ENCODE data around the gene TRPC1.

TRPC1 gene

DNA sequence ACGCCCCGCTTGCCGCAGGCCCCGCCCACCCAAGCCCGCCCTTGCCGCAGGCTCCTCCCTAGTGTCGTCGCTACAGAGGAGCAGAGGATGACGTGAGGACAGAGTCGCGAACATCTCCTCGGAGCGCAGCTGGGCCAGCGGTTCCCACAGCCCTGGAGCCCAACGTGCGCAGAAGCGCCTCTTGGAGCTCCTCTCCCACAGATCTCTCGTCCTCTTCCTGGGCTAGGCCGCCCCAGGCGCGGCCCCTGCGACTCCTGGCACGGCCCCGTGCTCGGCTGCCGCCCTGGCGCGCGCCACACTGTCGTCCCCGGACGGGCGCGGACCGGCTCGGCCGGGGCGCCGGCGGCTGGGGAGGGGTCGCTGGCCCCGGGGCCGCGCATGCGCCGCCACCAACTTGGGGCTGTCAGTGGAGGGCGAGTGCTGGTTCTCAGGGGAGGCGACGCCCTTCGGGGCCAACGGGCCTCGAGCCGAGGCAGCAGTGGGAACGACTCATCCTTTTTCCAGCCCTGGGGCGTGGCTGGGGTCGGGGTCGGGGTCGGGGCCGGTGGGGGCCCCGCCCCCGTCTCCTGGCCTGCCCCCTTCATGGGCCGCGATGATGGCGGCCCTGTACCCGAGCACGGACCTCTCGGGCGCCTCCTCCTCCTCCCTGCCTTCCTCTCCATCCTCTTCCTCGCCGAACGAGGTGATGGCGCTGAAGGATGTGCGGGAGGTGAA lies at the start of gene TRPC1:
TRPC1 (plus strand) TSS at position 67 of the 714 bp plus-strand sequence; CDS start at position 593, 526 bp downstream.
- peak within 1 kb of the TSS; percentile 74 for H3K4me3 ChIP-seq (ENCODE audit: control insufficient read depth, low read depth, low read length)
- TF ChIP-seq, protein P1, sequence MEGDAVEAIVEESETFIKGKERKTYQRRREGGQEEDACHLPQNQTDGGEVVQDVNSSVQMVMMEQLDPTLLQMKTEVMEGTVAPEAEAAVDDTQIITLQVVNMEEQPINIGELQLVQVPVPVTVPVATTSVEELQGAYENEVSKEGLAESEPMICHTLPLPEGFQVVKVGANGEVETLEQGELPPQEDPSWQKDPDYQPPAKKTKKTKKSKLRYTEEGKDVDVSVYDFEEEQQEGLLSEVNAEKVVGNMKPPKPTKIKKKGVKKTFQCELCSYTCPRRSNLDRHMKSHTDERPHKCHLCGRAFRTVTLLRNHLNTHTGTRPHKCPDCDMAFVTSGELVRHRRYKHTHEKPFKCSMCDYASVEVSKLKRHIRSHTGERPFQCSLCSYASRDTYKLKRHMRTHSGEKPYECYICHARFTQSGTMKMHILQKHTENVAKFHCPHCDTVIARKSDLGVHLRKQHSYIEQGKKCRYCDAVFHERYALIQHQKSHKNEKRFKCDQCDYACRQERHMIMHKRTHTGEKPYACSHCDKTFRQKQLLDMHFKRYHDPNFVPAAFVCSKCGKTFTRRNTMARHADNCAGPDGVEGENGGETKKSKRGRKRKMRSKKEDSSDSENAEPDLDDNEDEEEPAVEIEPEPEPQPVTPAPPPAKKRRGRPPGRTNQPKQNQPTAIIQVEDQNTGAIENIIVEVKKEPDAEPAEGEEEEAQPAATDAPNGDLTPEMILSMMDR (conservative IDR thresholded peaks at IDR 0.05; ENCODE audit: control insufficient read depth, insufficient read depth, low read depth, low read length): no peak
- DNase-seq (ENCODE audit: low read depth): peak; percentile 79

DNA sequence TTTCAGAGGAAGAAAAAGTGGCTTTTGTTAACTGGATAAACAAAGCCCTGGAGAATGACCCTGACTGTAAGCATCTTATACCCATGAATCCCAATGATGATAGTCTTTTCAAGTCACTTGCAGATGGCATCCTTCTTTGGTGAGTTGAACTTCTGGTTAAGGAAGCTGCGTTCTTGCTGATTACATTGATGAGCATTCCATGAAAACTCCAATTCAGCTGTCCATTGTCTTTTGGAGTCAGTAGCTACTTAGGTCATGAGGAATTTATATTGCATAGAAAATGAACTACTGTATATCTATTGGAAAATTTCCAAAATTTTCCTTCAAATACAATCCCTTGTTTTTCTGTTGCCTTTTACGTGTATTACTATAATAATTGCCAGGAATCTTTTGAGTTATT lies 47.7 kb upstream of the TRPC1 start:
- DNase-seq (ENCODE audit: low read depth): no peak
- no peak overlapping the region for H3K4me3 ChIP-seq (ENCODE audit: control insufficient read depth, low read depth, low read length)
- TF ChIP-seq, protein P1 (conservative IDR thresholded peaks at IDR 0.05; ENCODE audit: control insufficient read depth, insufficient read depth, low read depth, low read length): no peak

DNA sequence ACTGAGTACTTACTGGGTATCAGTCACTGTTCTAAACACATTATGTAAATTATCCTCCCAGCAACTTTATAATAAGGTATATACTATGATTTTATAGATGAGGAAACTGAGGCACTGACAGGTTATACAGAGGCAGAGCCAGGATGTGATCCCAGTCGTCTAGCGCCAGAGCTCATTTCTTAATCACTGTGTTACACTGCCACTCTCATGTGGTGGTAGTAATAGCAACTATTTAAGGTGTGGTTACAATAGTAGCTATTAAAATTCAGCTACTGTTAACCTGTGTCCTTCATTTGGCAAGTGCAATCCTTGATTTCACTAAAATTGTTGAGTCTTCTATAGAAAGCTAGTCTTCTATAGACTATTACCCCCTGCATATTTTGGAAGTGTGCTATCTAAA lies 43.1 kb upstream of the TRPC1 start:
- TF ChIP-seq, protein P1 (conservative IDR thresholded peaks at IDR 0.05; ENCODE audit: control insufficient read depth, insufficient read depth, low read depth, low read length): no peak
- H3K4me3 ChIP-seq (ENCODE audit: control insufficient read depth, low read depth, low read length): no peak overlapping the region
- DNase-seq (ENCODE audit: low read depth): no peak

DNA sequence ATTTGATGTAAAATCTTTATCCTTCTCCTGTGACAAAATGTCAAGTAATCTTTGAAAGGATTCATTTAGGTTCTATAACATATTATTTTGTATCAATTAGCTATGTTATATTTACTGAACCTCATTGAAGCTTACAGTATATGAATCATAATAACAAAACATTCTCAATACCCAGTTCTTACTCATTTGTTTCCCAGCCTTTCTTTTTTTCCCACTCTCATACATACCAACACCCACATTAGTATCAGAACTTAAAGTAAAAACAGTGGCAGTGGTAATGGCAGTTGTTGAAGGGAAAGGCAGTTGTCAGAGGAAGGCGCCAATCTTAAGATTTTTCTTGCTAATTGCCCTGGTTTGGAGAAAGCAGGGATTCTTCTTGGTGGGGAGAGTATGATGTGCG lies 33.2 kb upstream of the TRPC1 start:
- no peak for DNase-seq (ENCODE audit: low read depth)
- TF ChIP-seq, protein P1 (conservative IDR thresholded peaks at IDR 0.05; ENCODE audit: control insufficient read depth, insufficient read depth, low read depth, low read length): no peak
- H3K4me3 ChIP-seq (ENCODE audit: control insufficient read depth, low read depth, low read length): no peak overlapping the region

DNA sequence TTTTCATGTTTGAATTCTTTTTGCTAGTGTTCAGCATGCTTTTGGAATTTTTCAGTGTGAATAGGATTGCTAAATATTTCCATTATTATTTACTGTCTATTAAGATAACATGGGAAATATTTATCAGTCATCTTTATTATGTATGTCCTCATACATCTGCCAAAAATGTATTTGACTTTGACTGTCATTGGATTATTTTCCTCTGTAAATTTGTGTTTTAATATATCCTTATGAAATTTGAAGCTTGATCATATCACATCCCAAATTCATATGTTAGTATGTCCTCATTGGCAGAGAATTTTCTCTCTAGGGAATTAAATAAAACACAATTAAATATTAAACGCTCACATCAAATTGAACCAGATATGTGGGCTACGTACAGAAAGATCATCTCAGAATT lies 32.3 kb upstream of the TRPC1 start:
- no peak overlapping the region for H3K4me3 ChIP-seq (ENCODE audit: control insufficient read depth, low read depth, low read length)
- TF ChIP-seq, protein P1 (conservative IDR thresholded peaks at IDR 0.05; ENCODE audit: control insufficient read depth, insufficient read depth, low read depth, low read length): no peak
- DNase-seq (ENCODE audit: low read depth): no peak

DNA sequence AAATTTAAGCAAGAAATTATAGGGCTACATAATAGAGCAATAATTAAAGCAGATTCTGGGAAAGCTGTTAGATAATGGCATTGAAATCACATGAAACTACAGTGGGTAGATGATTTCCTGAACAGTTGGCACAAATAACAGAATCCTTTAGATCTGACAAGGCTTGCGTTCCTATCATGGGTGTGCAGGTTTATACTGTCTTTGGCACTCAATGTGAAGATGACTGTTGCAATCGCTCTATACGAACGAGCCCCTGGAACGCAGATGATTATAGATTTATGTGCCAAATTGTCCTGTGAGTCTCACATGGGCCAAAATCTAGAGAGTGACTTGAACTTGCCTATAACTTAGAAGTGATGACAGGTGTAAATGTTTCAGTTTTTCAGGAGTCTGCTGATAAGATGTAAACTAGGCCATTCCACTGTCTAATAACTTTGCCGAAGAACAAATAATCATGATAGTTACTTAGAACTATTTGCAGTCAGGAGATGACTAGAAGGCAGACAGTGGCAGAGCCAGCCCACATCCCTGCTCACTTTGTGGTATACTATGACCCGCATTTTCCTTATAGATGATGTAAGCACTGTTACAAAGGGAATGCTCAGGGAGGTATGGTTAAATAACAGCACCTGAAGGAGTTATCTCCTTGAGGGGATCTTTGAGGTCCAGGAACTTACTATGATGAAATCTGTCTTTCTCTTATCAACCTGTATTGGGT lies 30.5 kb upstream of the TRPC1 start:
- TF ChIP-seq, protein P1 (conservative IDR thresholded peaks at IDR 0.05; ENCODE audit: control insufficient read depth, insufficient read depth, low read depth, low read length): no peak
- no peak overlapping the region for H3K4me3 ChIP-seq (ENCODE audit: control insufficient read depth, low read depth, low read length)
- no peak for DNase-seq (ENCODE audit: low read depth)
